Mononuclear cell (primary cell): Measurements from ENCODE around the gene NRG3. TPM values are rescaled to one million over a fixed set of nuclear protein-coding genes. Genes with fewer than 3 reads are reported as not detected.

Source experiments
- H3K27me3 ChIP-seq: 2 replicates; pipeline ENCODE4 v1.6.0; 2011; ENCODE audit warnings: low read length, control low read depth; ENCODE audit not compliant: insufficient read depth
- H3K4me1 ChIP-seq: 2 replicates; pipeline ENCODE4 v1.5.1; 2011; ENCODE audit warnings: mild to moderate bottlenecking, low read length, control low read depth; ENCODE audit not compliant: insufficient read depth
- H3K4me3 ChIP-seq: 2 replicates; pipeline ENCODE4 v1.5.1; 2011; ENCODE audit warnings: mild to moderate bottlenecking, low read length, moderate library complexity
- H3K9me3 ChIP-seq: 2 replicates; pipeline ENCODE4 v1.5.1; 2011; ENCODE audit warnings: low read depth, mild to moderate bottlenecking, control low read depth, low read length
- total RNA-seq: library from RNA; depleted of rRNA; stranded (reverse); fragments of >200 nt; gene quantifications from one replicate; pipeline ENCODE4 v1.2.3, GENCODE V29; 2012

The NRG3 gene
- total RNA-seq, 1 donor: not detected

GRCh38 chr10:83007510-83007909, 1132.5 kb downstream of the NRG3 start:
- Histone ChIP-seq H3K4me1 (no peaks in the 10 kb centered on the region), H3K9me3 (no peaks in the 10 kb centered on the region), H3K4me3 (no peak overlapping the region), H3K27me3 (no peaks in the 10 kb centered on the region)

- Histone ChIP-seq H3K4me3 (no peak overlapping the region), H3K27me3 (no peaks in the 10 kb centered on the region), H3K4me1 (no peaks in the 10 kb centered on the region), H3K9me3 (no peaks in the 10 kb centered on the region)
These were observed 1137.9 kb downstream of the NRG3 start for GRCh38 chr10:83012866-83013265.

- no peaks in the 10 kb centered on the region for H3K9me3 ChIP-seq
- no peaks in the 10 kb centered on the region for H3K4me1 ChIP-seq
- H3K4me3 ChIP-seq: no peak overlapping the region
- no peaks in the 10 kb centered on the region for H3K27me3 ChIP-seq
These were observed 1142.3 kb downstream of the NRG3 start for GRCh38 chr10:83017076-83017867.

GRCh38 chr10:83023662-83024061, 1148.7 kb downstream of the NRG3 start:
- Histone ChIP-seq H3K4me1 (no peaks in the 10 kb centered on the region), H3K9me3 (no peaks in the 10 kb centered on the region)

More at GRCh38 chr10:83023662-83024061, 1148.7 kb downstream of the NRG3 start:
- H3K27me3 ChIP-seq: no peaks in the 10 kb centered on the region
- no peak overlapping the region for H3K4me3 ChIP-seq
